Liver (tissue), 9 donors: ENCODE results near the gene EPB41L3. TPM values are rescaled to one million over a fixed set of nuclear protein-coding genes. Genes with fewer than 3 reads are reported as not detected.

ENCODE experiments used
- DNase-seq: peaks from one replicate; pipeline ENCODE4 v3.0.0-alpha.2; 2017; ENCODE audit warnings: low spot score
- H3K27ac ChIP-seq, 2 donors: one replicate each; pipeline ENCODE4 v1.7.0; 2013; ENCODE audit warnings: inconsistent platforms in 2 of 2, low read length in 2 of 2, control low read depth in 1 of 2, low read depth in 1 of 2, mild to moderate bottlenecking in 1 of 2
- H3K27me3 ChIP-seq, 4 donors: one replicate each; pipeline versions ENCODE4 v1.6.1 to v1.7.0; 2013; ENCODE audit warnings: low read length in 3 of 4, inconsistent platforms in 1 of 4, mild to moderate bottlenecking in 1 of 4, moderate library complexity in 1 of 4; ENCODE audit not compliant: control insufficient read depth in 4 of 4, insufficient read depth in 4 of 4
- H3K36me3 ChIP-seq, 4 donors: one replicate each; pipeline versions ENCODE4 v1.6.1 to v1.7.0; 2013; ENCODE audit warnings: low read length in 3 of 4, mild to moderate bottlenecking in 3 of 4, low read depth in 1 of 4, moderate library complexity in 1 of 4; ENCODE audit not compliant: control insufficient read depth in 4 of 4, insufficient read depth in 3 of 4
- H3K4me1 ChIP-seq, 4 donors: one replicate each; pipeline versions ENCODE4 v1.6.1 to v1.7.0; 2013; ENCODE audit warnings: low read length in 3 of 4, mild to moderate bottlenecking in 3 of 4, moderate library complexity in 1 of 4; ENCODE audit not compliant: control insufficient read depth in 4 of 4, insufficient read depth in 4 of 4
- H3K4me3 ChIP-seq, 3 donors: one replicate each; pipeline versions ENCODE4 v1.6.1 to v1.7.0; 2013; ENCODE audit warnings: low read length in 3 of 3, control low read depth in 1 of 3, low read depth in 1 of 3, mild to moderate bottlenecking in 1 of 3
- H3K9ac ChIP-seq, 2 donors: one replicate each; pipeline ENCODE4 v1.7.0; 2013; ENCODE audit warnings: low read length in 2 of 2, mild to moderate bottlenecking in 2 of 2, moderate library complexity in 2 of 2, control low read depth in 1 of 2, low read depth in 1 of 2
- H3K9me3 ChIP-seq, 4 donors: one replicate each; pipeline versions ENCODE4 v1.6.1 to v1.7.0; 2013; ENCODE audit warnings: low read length in 3 of 4; ENCODE audit not compliant: control insufficient read depth in 4 of 4
- ATF3 ChIP-seq: IDR thresholded peaks from 2 replicates; pipeline ENCODE4 v1.6.1; 2016; ENCODE audit warnings: antibody characterized with exemption
- EGR1 ChIP-seq, 2 donors: IDR thresholded peaks; 2 replicates each; pipeline ENCODE4 v1.6.1; 2016 to 2018; ENCODE audit warnings: antibody characterized with exemption in 2 of 2, low read depth in 2 of 2
- FOXA1 ChIP-seq: IDR thresholded peaks from 2 replicates; pipeline ENCODE4 v1.6.1; 2016; ENCODE audit warnings: antibody characterized with exemption
- FOXA2 ChIP-seq: IDR thresholded peaks from 2 replicates; pipeline ENCODE4 v1.6.1; 2016; ENCODE audit warnings: antibody characterized with exemption
- GABPA ChIP-seq, 2 donors: IDR thresholded peaks in 1 of 2; conservative IDR thresholded peaks in 1 of 2; 2 replicates each; pipeline ENCODE4 v1.6.1; 2016; ENCODE audit warnings: antibody characterized with exemption in 2 of 2, mild to moderate bottlenecking in 1 of 2, moderate library complexity in 1 of 2
- HNF4A ChIP-seq, 2 donors: conservative IDR thresholded peaks; 2 replicates each; pipeline ENCODE4 v1.6.1; 2016; ENCODE audit warnings: antibody characterized with exemption in 2 of 2, mild to moderate bottlenecking in 2 of 2
- JUND ChIP-seq, 2 donors: IDR thresholded peaks; 2 replicates each; pipeline ENCODE4 v1.6.1; 2016; ENCODE audit warnings: antibody characterized with exemption in 2 of 2
- MAX ChIP-seq: IDR thresholded peaks from 2 replicates; pipeline ENCODE4 v1.6.1; 2016; ENCODE audit warnings: antibody characterized with exemption
- NR2F2 ChIP-seq: IDR thresholded peaks from 2 replicates; pipeline ENCODE4 v1.6.1; 2016; ENCODE audit warnings: antibody characterized with exemption
- RAD21 ChIP-seq, 2 donors: IDR thresholded peaks; 2 replicates each; pipeline ENCODE4 v1.6.1; 2016; ENCODE audit warnings: antibody characterized with exemption in 2 of 2, mild to moderate bottlenecking in 2 of 2
- REST ChIP-seq: IDR thresholded peaks from 2 replicates; pipeline ENCODE4 v1.6.1; 2016; ENCODE audit warnings: antibody characterized with exemption, mild to moderate bottlenecking
- RXRA ChIP-seq, 2 donors: IDR thresholded peaks; 2 replicates each; pipeline ENCODE4 v1.6.1; 2017 to 2018; ENCODE audit warnings: antibody characterized with exemption in 2 of 2, mild to moderate bottlenecking in 1 of 2
- SP1 ChIP-seq: IDR thresholded peaks from 2 replicates; pipeline ENCODE4 v1.6.1; 2018; ENCODE audit warnings: antibody characterized with exemption, mild to moderate bottlenecking
- TAF1 ChIP-seq: conservative IDR thresholded peaks from 2 replicates; pipeline ENCODE4 v1.6.1; 2016; ENCODE audit warnings: antibody characterized with exemption, mild to moderate bottlenecking
- YY1 ChIP-seq: IDR thresholded peaks from 2 replicates; pipeline ENCODE4 v1.6.1; 2016; ENCODE audit warnings: antibody characterized with exemption, mild to moderate bottlenecking
- WGBS: extraction: QIAGEN DNeasy Blood & Tissue Kit; methylation state at CpG from one replicate; pipeline ENCODE4 v1.1.7; 2013; 5-methylcytosine and 5-hydroxymethylcytosine counted together
- polyA plus RNA-seq, 2 donors: library from polyadenylated mRNA; stranded (reverse) in 1 of 2; unstranded in 1 of 2; fragments of 200-250 nt in 1 of 2; fragments of >200 nt in 1 of 2; fragmentation: Nextera tagmentation in 1 of 2; extraction: Ambion mirVana in 1 of 2; gene quantifications; one replicate each; pipeline versions ENCODE4 v1.2.1 to v1.2.3, GENCODE V29; 2013 to 2015
- total RNA-seq, 2 donors: library from RNA; depleted of rRNA; stranded (reverse); fragments of >200 nt; gene quantifications; one replicate each; pipeline ENCODE4 v1.2.3, GENCODE V29; 2014
- donor health status: healthy.
- donor health status: healthy.
- donor health status: healthy.
- donor health status: healthy.
- donor health status: healthy.

Gene EPB41L3
- total and polyA plus RNA-seq, 4 donors: 1.4 to 14.5 (median 5.1) TPM

GRCh38 chr18:5518899-5519371, 24.9 kb downstream of the EPB41L3 start:
- Histone ChIP-seq H3K36me3 (no peaks in the 10 kb centered on the region), H3K9me3 (no peaks in the 10 kb centered on the region), H3K9ac (no peak overlapping the region), H3K4me1 (no peaks in the 10 kb centered on the region), H3K27ac (no peak overlapping the region), H3K4me3 (no peak overlapping the region), H3K27me3 (peaks cover 0 to 2% (median 0%) of the 10 kb centered on the region in 4 donors)
- WGBS: 66% methylated on average over 13 of the region's 13 CpGs
- TF ChIP-seq HNF4A (conservative IDR thresholded peaks at IDR 0.05): no peak
- no peak for TF ChIP-seq RXRA (IDR thresholded peaks at IDR 0.05)
- no peak for TF ChIP-seq ATF3
- TF ChIP-seq SP1: no peak
- no peak for TF ChIP-seq NR2F2
- no peak for TF ChIP-seq JUND (IDR thresholded peaks at IDR 0.05)
- no peak for TF ChIP-seq GABPA (IDR thresholded peaks at IDR 0.05 in 1 of 2, conservative IDR thresholded peaks at IDR 0.05 in 1 of 2)
- TF ChIP-seq RAD21 (IDR thresholded peaks at IDR 0.05): no peak
- no peak for DNase-seq

GRCh38 chr18:5518179-5518770, 25.5 kb downstream of the EPB41L3 start:
- H3K4me1 ChIP-seq: no peaks in the 10 kb centered on the region
- H3K27ac ChIP-seq: no peak overlapping the region
- no peaks in the 10 kb centered on the region for H3K36me3 ChIP-seq
- H3K9me3 ChIP-seq: no peaks in the 10 kb centered on the region
- no peak for DNase-seq
- peaks cover 0 to 2% (median 0%) of the 10 kb centered on the region in 4 donors for H3K27me3 ChIP-seq
- TF ChIP-seq FOXA1 (no peak), MAX (no peak), TAF1 (no peak), NR2F2 (no peak), HNF4A (conservative IDR thresholded peaks at IDR 0.05) (no peak)
- H3K9ac ChIP-seq: no peak overlapping the region
- whole genome bisulfite sequencing: 83% methylated on average over 10 of the region's 10 CpGs
- H3K4me3 ChIP-seq: no peak overlapping the region

GRCh38 chr18:5516841-5517240, 27.0 kb downstream of the EPB41L3 start:
- H3K27me3 ChIP-seq: peaks cover 0 to 2% (median 0%) of the 10 kb centered on the region in 4 donors
- no peaks in the 10 kb centered on the region for H3K9me3 ChIP-seq
- DNase-seq: no peak
- no peak overlapping the region for H3K27ac ChIP-seq
- TF ChIP-seq RXRA (IDR thresholded peaks at IDR 0.05) (no peak), SP1 (no peak), JUND (IDR thresholded peaks at IDR 0.05) (no peak), EGR1 (IDR thresholded peaks at IDR 0.05; ENCODE audit: low read depth in 2 of 2) (no peak)
- H3K9ac ChIP-seq: no peak overlapping the region
- no peaks in the 10 kb centered on the region for H3K36me3 ChIP-seq
- H3K4me1 ChIP-seq: no peaks in the 10 kb centered on the region
- WGBS: 74% methylated on average over 6 of the region's 6 CpGs
- no peak overlapping the region for H3K4me3 ChIP-seq

GRCh38 chr18:5515011-5515784, 28.6 kb downstream of the EPB41L3 start:
- H3K9me3 ChIP-seq: no peaks in the 10 kb centered on the region
- peaks cover 0 to 2% (median 0%) of the 10 kb centered on the region in 4 donors for H3K27me3 ChIP-seq
- no peak overlapping the region for H3K27ac ChIP-seq
- no peak overlapping the region for H3K4me3 ChIP-seq
- no peaks in the 10 kb centered on the region for H3K4me1 ChIP-seq
- 59% methylated on average over 3 of the region's 3 CpGs for WGBS
- no peaks in the 10 kb centered on the region for H3K36me3 ChIP-seq
- H3K9ac ChIP-seq: no peak overlapping the region
- no peak for DNase-seq
- TF ChIP-seq RXRA (IDR thresholded peaks at IDR 0.05): no peak
- TF ChIP-seq ATF3: no peak
- no peak for TF ChIP-seq FOXA1
- no peak for TF ChIP-seq FOXA2
- no peak for TF ChIP-seq YY1
- no peak for TF ChIP-seq EGR1 (IDR thresholded peaks at IDR 0.05; ENCODE audit: low read depth in 2 of 2)
- no peak for TF ChIP-seq HNF4A (conservative IDR thresholded peaks at IDR 0.05)
- no peak for TF ChIP-seq REST
